HepG2 (cell line): ENCODE data around the gene ANKRA2. TPM values are rescaled to one million over a fixed set of nuclear protein-coding genes. Genes with fewer than 3 reads are reported as not detected.
A peak's percentile ranks its signal among the peaks of the same experiment; 100 is the strongest.

Source experiments
- ATAD3A ChIP-seq: sonication (generic); formaldehyde crosslinking; IDR thresholded peaks from 2 replicates; pipeline ENCODE4 v1.4.0; 2020; ENCODE audit warnings: missing genetic modification reagents
- CBX2 ChIP-seq, 2 experiments: fragments of 200-600 bp in 1 of 2; sonication (generic); formaldehyde crosslinking in 1 of 2; IDR thresholded peaks; 2 replicates each; pipeline versions ENCODE4 v1.7.0 to v1.8.1; 2018 to 2022; ENCODE audit warnings: low read depth in 2 of 2, low read length in 1 of 2, mild to moderate bottlenecking in 1 of 2, missing genetic modification reagents in 1 of 2
- CEBPG ChIP-seq: IDR thresholded peaks from 2 replicates; pipeline ENCODE4 v1.6.1; 2016
- FOXC1 ChIP-seq: sonication (generic); formaldehyde crosslinking; IDR thresholded peaks from 2 replicates; pipeline ENCODE4 v1.8.0; 2022; ENCODE audit warnings: mild to moderate bottlenecking, missing genetic modification reagents, borderline replicate concordance
- GRHL1 ChIP-seq: sonication (generic); formaldehyde crosslinking; conservative IDR thresholded peaks from 2 replicates; pipeline ENCODE4 v1.8.0; 2022; ENCODE audit warnings: missing genetic modification reagents
- IRX3 ChIP-seq: sonication (generic); formaldehyde crosslinking; IDR thresholded peaks from 2 replicates; pipeline ENCODE4 v1.8.1; 2023; ENCODE audit warnings: mild to moderate bottlenecking, low read depth, missing genetic modification reagents, borderline replicate concordance
- PAWR ChIP-seq: sonication (generic); formaldehyde crosslinking; IDR thresholded peaks from 2 replicates; pipeline ENCODE4 v1.4.0; 2020; ENCODE audit warnings: missing genetic modification reagents, mild to moderate bottlenecking, borderline replicate concordance
- ZFX ChIP-seq: sonication (generic); formaldehyde crosslinking; IDR thresholded peaks from 2 replicates; pipeline ENCODE4 v1.4.0; 2020; ENCODE audit warnings: mild to moderate bottlenecking, low read depth, missing genetic modification reagents, moderate library complexity
- ZNF30 ChIP-seq: sonication (generic); formaldehyde crosslinking; IDR thresholded peaks from 2 replicates; pipeline ENCODE4 v1.5.0; 2020; ENCODE audit warnings: mild to moderate bottlenecking, missing genetic modification reagents
- ZNF331 ChIP-seq: sonication (generic); formaldehyde crosslinking; IDR thresholded peaks from 2 replicates; pipeline ENCODE4 v1.4.0; 2020; ENCODE audit warnings: missing genetic modification reagents
- ZNF383 ChIP-seq: sonication (generic); formaldehyde crosslinking; IDR thresholded peaks from 2 replicates; pipeline ENCODE4 v1.4.0; 2020; ENCODE audit warnings: missing genetic modification reagents, mild to moderate bottlenecking, borderline replicate concordance
- ZNF576 ChIP-seq: sonication (generic); formaldehyde crosslinking; IDR thresholded peaks from 2 replicates; pipeline ENCODE4 v1.4.0; 2020; ENCODE audit warnings: mild to moderate bottlenecking, missing genetic modification reagents
- ZNF709 ChIP-seq: sonication (generic); formaldehyde crosslinking; IDR thresholded peaks from 2 replicates; pipeline ENCODE4 v1.5.0; 2020; ENCODE audit warnings: mild to moderate bottlenecking, missing genetic modification reagents
- polyA plus RNA-seq, 8 experiments: library from polyadenylated mRNA; depleted of rRNA in 3 of 8; stranded (reverse) in 7 of 8; unstranded in 1 of 8; fragments of >200 nt; fragmentation: Illumina TruSeq in 4 of 8; extraction: Trizol in 4 of 8; gene quantifications; 2 replicates each; pipeline versions ENCODE4 v1.2.1 to v1.2.3, GENCODE V29; 2011 to 2016; ENCODE audit warnings: low read depth in 4 of 8, missing spikeins in 1 of 8, mixed read lengths in 1 of 8; ENCODE audit not compliant: insufficient read depth in 1 of 8
- total RNA-seq, 5 experiments: library from RNA; depleted of rRNA; stranded (reverse); fragments of >200 nt; fragmentation: Illumina TruSeq; extraction: Trizol; gene quantifications; 2 replicates each; pipeline ENCODE4 v1.2.3, GENCODE V29; 2016; ENCODE audit warnings: low read depth in 1 of 5
- TF ChIP-seq, protein P1 (sequence below): sonication (generic); formaldehyde crosslinking; IDR thresholded peaks from 2 replicates; pipeline ENCODE4 v1.5.0; 2020; ENCODE audit warnings: mild to moderate bottlenecking, missing genetic modification reagents
- TF ChIP-seq, protein P2 (sequence below): sonication (generic); formaldehyde crosslinking; IDR thresholded peaks from 2 replicates; pipeline ENCODE4 v1.5.0; 2020; ENCODE audit warnings: missing genetic modification reagents
- TF ChIP-seq, protein P3 (sequence below): sonication (generic); formaldehyde crosslinking; conservative IDR thresholded peaks from 2 replicates; pipeline ENCODE4 v1.5.0; 2020; ENCODE audit warnings: missing genetic modification reagents
- TF ChIP-seq, protein P4 (sequence below): IDR thresholded peaks from 2 replicates; pipeline ENCODE4 v1.6.1; 2012; ENCODE audit warnings: low read length, improper control_type of control experiment

ANKRA2 gene
- total and polyA plus RNA-seq, 2 of the 13 experiments (the other 11 are each of a cell fraction or from before 2014, with no cell fraction given) = 23.6 to 33.6 TPM

DNA sequence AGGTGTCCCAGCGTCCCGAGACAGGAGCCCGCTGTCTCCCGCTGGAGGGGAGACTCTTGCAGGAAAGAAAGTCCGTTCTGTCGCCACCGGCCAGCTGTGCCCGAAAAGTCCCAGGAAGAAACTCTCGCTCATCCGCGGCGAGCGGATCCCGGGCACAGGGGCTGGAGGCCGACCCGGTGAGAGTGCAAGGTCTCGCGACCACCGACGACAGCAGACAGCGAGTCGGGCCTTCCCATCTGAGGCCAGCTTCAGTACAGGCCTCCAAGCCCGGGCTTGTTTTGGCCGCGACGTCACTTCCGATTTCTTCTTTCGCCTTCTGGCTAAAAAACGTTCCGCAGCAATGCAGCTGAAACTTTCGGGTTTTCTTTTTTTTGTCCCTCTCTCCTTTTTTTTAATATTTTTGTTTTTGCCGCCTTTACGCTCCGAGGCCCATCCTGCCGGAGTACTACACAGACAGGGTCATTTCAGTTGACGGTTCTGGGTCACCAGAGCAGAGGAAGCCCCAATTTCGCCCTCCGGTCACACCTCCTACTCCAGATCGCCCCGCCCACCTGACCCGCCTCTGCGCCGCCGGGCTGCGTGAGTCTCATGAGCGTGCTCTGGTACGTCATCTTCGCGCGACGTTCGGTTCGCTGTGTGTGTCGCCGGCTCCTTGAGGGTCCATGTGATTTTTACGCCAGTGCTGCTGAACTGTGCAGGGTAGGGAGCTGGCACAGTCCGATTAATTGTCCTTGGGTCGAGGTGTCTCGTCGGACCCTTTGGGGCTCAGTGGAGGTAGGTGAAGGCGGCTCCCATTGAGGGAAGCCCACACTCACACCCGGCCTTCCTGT is at the start of gene ANKRA2, which contains the start of gene UTP15 (continued):
- TF ChIP-seq, protein P1, sequence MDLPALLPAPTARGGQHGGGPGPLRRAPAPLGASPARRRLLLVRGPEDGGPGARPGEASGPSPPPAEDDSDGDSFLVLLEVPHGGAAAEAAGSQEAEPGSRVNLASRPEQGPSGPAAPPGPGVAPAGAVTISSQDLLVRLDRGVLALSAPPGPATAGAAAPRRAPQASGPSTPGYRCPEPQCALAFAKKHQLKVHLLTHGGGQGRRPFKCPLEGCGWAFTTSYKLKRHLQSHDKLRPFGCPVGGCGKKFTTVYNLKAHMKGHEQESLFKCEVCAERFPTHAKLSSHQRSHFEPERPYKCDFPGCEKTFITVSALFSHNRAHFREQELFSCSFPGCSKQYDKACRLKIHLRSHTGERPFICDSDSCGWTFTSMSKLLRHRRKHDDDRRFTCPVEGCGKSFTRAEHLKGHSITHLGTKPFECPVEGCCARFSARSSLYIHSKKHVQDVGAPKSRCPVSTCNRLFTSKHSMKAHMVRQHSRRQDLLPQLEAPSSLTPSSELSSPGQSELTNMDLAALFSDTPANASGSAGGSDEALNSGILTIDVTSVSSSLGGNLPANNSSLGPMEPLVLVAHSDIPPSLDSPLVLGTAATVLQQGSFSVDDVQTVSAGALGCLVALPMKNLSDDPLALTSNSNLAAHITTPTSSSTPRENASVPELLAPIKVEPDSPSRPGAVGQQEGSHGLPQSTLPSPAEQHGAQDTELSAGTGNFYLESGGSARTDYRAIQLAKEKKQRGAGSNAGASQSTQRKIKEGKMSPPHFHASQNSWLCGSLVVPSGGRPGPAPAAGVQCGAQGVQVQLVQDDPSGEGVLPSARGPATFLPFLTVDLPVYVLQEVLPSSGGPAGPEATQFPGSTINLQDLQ (CRISPR knock-in tag) = no peak
- TF ChIP-seq CEBPG (CRISPR knock-in tag) (peak; percentile 13; the same call in 1 of the 2 replicates), ATAD3A (no peak), ZNF30 (CRISPR knock-in tag) (0 out of 2 replicates have a peak, but pooled peaks have one; percentile 48), ZFX (CRISPR knock-in tag) (peak; percentile 98), ZNF331 (CRISPR knock-in tag) (no peak), ZNF576 (CRISPR knock-in tag) (peak; percentile 59; the same call in 1 of the 2 replicates), IRX3 (CRISPR knock-in tag) (no peak), FOXC1 (no peak), CBX2 (IDR thresholded peaks at IDR 0.05; ENCODE audit: low read depth, low read length) (no peak), CBX2 (CRISPR knock-in tag; IDR thresholded peaks at IDR 0.05; ENCODE audit: low read depth) (no peak), ZNF383 (CRISPR knock-in tag) (no peak), PAWR (CRISPR knock-in tag) (no peak), GRHL1 (CRISPR knock-in tag) (no peak), ZNF709 (CRISPR knock-in tag) (peak; percentile 81)
- TF ChIP-seq, protein P2, sequence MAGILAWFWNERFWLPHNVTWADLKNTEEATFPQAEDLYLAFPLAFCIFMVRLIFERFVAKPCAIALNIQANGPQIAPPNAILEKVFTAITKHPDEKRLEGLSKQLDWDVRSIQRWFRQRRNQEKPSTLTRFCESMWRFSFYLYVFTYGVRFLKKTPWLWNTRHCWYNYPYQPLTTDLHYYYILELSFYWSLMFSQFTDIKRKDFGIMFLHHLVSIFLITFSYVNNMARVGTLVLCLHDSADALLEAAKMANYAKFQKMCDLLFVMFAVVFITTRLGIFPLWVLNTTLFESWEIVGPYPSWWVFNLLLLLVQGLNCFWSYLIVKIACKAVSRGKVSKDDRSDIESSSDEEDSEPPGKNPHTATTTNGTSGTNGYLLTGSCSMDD (CRISPR knock-in tag) = no peak
- TF ChIP-seq, protein P3, sequence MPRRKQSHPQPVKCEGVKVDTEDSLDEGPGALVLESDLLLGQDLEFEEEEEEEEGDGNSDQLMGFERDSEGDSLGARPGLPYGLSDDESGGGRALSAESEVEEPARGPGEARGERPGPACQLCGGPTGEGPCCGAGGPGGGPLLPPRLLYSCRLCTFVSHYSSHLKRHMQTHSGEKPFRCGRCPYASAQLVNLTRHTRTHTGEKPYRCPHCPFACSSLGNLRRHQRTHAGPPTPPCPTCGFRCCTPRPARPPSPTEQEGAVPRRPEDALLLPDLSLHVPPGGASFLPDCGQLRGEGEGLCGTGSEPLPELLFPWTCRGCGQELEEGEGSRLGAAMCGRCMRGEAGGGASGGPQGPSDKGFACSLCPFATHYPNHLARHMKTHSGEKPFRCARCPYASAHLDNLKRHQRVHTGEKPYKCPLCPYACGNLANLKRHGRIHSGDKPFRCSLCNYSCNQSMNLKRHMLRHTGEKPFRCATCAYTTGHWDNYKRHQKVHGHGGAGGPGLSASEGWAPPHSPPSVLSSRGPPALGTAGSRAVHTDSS (CRISPR knock-in tag) = no peak
- TF ChIP-seq, protein P4, sequence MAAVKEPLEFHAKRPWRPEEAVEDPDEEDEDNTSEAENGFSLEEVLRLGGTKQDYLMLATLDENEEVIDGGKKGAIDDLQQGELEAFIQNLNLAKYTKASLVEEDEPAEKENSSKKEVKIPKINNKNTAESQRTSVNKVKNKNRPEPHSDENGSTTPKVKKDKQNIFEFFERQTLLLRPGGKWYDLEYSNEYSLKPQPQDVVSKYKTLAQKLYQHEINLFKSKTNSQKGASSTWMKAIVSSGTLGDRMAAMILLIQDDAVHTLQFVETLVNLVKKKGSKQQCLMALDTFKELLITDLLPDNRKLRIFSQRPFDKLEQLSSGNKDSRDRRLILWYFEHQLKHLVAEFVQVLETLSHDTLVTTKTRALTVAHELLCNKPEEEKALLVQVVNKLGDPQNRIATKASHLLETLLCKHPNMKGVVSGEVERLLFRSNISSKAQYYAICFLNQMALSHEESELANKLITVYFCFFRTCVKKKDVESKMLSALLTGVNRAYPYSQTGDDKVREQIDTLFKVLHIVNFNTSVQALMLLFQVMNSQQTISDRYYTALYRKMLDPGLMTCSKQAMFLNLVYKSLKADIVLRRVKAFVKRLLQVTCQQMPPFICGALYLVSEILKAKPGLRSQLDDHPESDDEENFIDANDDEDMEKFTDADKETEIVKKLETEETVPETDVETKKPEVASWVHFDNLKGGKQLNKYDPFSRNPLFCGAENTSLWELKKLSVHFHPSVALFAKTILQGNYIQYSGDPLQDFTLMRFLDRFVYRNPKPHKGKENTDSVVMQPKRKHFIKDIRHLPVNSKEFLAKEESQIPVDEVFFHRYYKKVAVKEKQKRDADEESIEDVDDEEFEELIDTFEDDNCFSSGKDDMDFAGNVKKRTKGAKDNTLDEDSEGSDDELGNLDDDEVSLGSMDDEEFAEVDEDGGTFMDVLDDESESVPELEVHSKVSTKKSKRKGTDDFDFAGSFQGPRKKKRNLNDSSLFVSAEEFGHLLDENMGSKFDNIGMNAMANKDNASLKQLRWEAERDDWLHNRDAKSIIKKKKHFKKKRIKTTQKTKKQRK = no peak
